CD4-positive, alpha-beta T cell treated with Interleukin-6 at 100 ng/mL for 8 hours (primary cell): ENCODE measurements around the gene FCRLA.
"Not testable (repeated sequence)": the region's sequence is repeated elsewhere in the genome, so short reads cannot be mapped to it uniquely, and the experiment has no call there.

Source experiments
- DNase-seq: peaks from one replicate; pipeline ENCODE4 v3.0.0-alpha.2; 2020; ENCODE audit warnings: mixed read lengths, low spot score

FCRLA gene

GRCh38 chr1:161705537-161705936, 1.5 kb upstream of the FCRLA start:
- DNase-seq: no peak

- DNase-seq: no peak
These were observed 932 bp upstream of the FCRLA start for GRCh38 chr1:161706113-161706481.

GRCh38 chr1:161707503-161707902, 474 bp downstream of the FCRLA start:
- DNase-seq: no peak

- DNase-seq: no peak
These were observed 2.3 kb downstream of the FCRLA start for GRCh38 chr1:161709373-161709772.

- DNase-seq: no peak
These were observed 3.5 kb downstream of the FCRLA start for GRCh38 chr1:161710560-161710959.

GRCh38 chr1:161718559-161719324, 11.7 kb downstream of the FCRLA start:
- DNase-seq: no peak

GRCh38 chr1:161719325-161719611, 12.2 kb downstream of the FCRLA start:
- no peak for DNase-seq

GRCh38 chr1:161720422-161720821, 13.4 kb downstream of the FCRLA start:
- DNase-seq: no peak

GRCh38 chr1:161720956-161721737, 14.1 kb downstream of the FCRLA start, which contains the start of gene FCRLB:
Gene FCRLB, plus strand, starts transcription at chr1:161721544. Its CDS starts 1,129 bp downstream, at chr1:161722673.
- DNase-seq: no peak

- no peak for DNase-seq
These were observed 14.8 kb downstream of the FCRLA start for GRCh38 chr1:161721738-161722343.

- DNase-seq: no peak
These were observed 15.4 kb downstream of the FCRLA start for GRCh38 chr1:161722406-161722805.

- DNase-seq: no peak
These were observed 16.6 kb downstream of the FCRLA start for GRCh38 chr1:161723459-161724141.

GRCh38 chr1:161725258-161725907, 18.4 kb downstream of the FCRLA start:
- not testable (repeated sequence) for DNase-seq

- peak; percentile 22 for DNase-seq
These were observed 19.0 kb downstream of the FCRLA start for GRCh38 chr1:161725908-161726472.

- DNase-seq: peak; percentile 80
These were observed 19.6 kb downstream of the FCRLA start for GRCh38 chr1:161726473-161727255.

- DNase-seq: peak; percentile 62
These were observed 20.4 kb downstream of the FCRLA start for GRCh38 chr1:161727256-161727924.

GRCh38 chr1:161728376-161729226, 21.6 kb downstream of the FCRLA start:
- DNase-seq: no peak

- DNase-seq: peak; percentile 12
These were observed 23.1 kb downstream of the FCRLA start for GRCh38 chr1:161730050-161730564.

GRCh38 chr1:161731241-161731640, 24.2 kb downstream of the FCRLA start:
- no peak for DNase-seq
